Sigmoid colon (tissue), 7 donors: ENCODE data around the gene CNTN1. TPM values are rescaled to one million over a fixed set of nuclear protein-coding genes. Genes with fewer than 3 reads are reported as not detected.

Experiments used
- DNase-seq: peaks from one replicate; pipeline ENCODE4 v3.0.0-alpha.2; 2019
- H3K27ac ChIP-seq, 4 donors: fragments of 200-600 bp; sonication (generic); one replicate each; pipeline ENCODE4 v1.5.1; 2016 to 2019; ENCODE audit warnings: mild to moderate bottlenecking in 1 of 4
- H3K27me3 ChIP-seq, 3 donors: fragments of 200-600 bp; sonication (generic); one replicate each; pipeline ENCODE4 v1.5.1; 2019; ENCODE audit warnings: mild to moderate bottlenecking in 1 of 3
- H3K36me3 ChIP-seq, 4 donors: fragments of 200-600 bp; sonication (generic); one replicate each; pipeline ENCODE4 v1.5.1; 2016 to 2019
- H3K4me1 ChIP-seq, 4 donors: fragments of 200-600 bp; sonication (generic); one replicate each; pipeline ENCODE4 v1.5.1; 2017 to 2019
- H3K4me3 ChIP-seq, 4 donors: fragments of 200-600 bp; sonication (generic); one replicate each; pipeline ENCODE4 v1.5.1; 2017 to 2019; ENCODE audit warnings: mild to moderate bottlenecking in 2 of 4, moderate library complexity in 1 of 4
- H3K9me3 ChIP-seq, 4 donors: fragments of 200-600 bp in 3 of 4; sonication (generic) in 3 of 4; one replicate each; pipeline versions ENCODE4 v1.5.1 to v1.6.1; 2013 to 2019
- CTCF ChIP-seq, 4 experiments: fragments of 450-650 bp in 3 of 4; fragments of 200-600 bp in 1 of 4; IDR thresholded peaks; one replicate each; pipeline ENCODE4 v1.5.1; 2016 to 2019; ENCODE audit warnings: antibody characterized with exemption in 4 of 4, mild to moderate bottlenecking in 3 of 4, moderate library complexity in 2 of 4
- EP300 ChIP-seq, 4 donors: sonication (generic); formaldehyde crosslinking; IDR thresholded peaks; one replicate each; pipeline ENCODE4 v1.6.1; 2017; ENCODE audit warnings: antibody characterized with exemption in 4 of 4
- POLR2A ChIP-seq, 2 donors: fragments of 450-650 bp; IDR thresholded peaks; one replicate each; pipeline ENCODE4 v1.6.1; 2016; ENCODE audit warnings: antibody characterized with exemption in 2 of 2, mild to moderate bottlenecking in 2 of 2, moderate library complexity in 2 of 2
- POLR2AphosphoS5 ChIP-seq, 4 donors: sonication (generic); formaldehyde crosslinking; IDR thresholded peaks; one replicate each; pipeline ENCODE4 v1.6.1; 2017; ENCODE audit warnings: antibody characterized with exemption in 4 of 4
- WGBS, 2 donors: extraction: QIAGEN DNeasy Blood & Tissue Kit; methylation state at CpG; one replicate each; pipeline ENCODE4 v1.1.7; 2013; 5-methylcytosine and 5-hydroxymethylcytosine counted together
- intact Hi-C: fragments of 100-400 bp; cut with DNase I; formaldehyde crosslinking; loops from one replicate; pipeline ENCODE4 v1.15.1; 2023
- polyA plus RNA-seq, 3 donors: library from polyadenylated mRNA; stranded (reverse); fragments of 200-250 nt; gene quantifications; one replicate each; pipeline ENCODE4 v1.2.3, GENCODE V29; 2013
- total RNA-seq, 4 donors: library from RNA; depleted of rRNA; stranded (reverse); fragments of >200 nt; gene quantifications; one replicate each; pipeline ENCODE4 v1.1.0, GENCODE V29; 2016
- donor health status: healthy with polysubstance abuse.
- donor health status: Bipolar disorder and iron deficiency.
- donor health status: healthy.

Gene CNTN1
- total and polyA plus RNA-seq, 7 donors, result 0.46 to 23.2 (median 5.9) TPM

GRCh38 chr12:41052441-41052840 lies 360.2 kb downstream of the CNTN1 start:
- DNase-seq, result no peak
- H3K4me1 ChIP-seq, result peaks cover 0 to 32% (median 22%) of the 10 kb centered on the region in 4 donors
- 55 to 57% methylated on average over 1 of the region's 1 CpG for WGBS, 2 donors
- H3K27ac ChIP-seq, result no peak overlapping the region
- H3K27me3 ChIP-seq, result no peaks in the 10 kb centered on the region
- TF ChIP-seq POLR2AphosphoS5 (IDR thresholded peaks at IDR 0.05) (no peak), EP300 (IDR thresholded peaks at IDR 0.05) (no peak), POLR2A (IDR thresholded peaks at IDR 0.05) (no peak), CTCF (IDR thresholded peaks at IDR 0.05) (no peak)
- H3K4me3 ChIP-seq, result no peak overlapping the region
- no peaks in the 10 kb centered on the region for H3K9me3 ChIP-seq
- intact Hi-C loops, result loop anchor here (5.0 kb wide), 1 partner anchor 135 kb away; the partner anchor contains the start of gene PDZRN4
- H3K36me3 ChIP-seq, result no peaks in the 10 kb centered on the region

GRCh38 chr12:41053046-41053445 lies 360.8 kb downstream of the CNTN1 start:
- WGBS, 2 donors, result 65 to 70% methylated on average over 1 of the region's 1 CpG
- TF ChIP-seq CTCF (IDR thresholded peaks at IDR 0.05), result no peak
- no peak for TF ChIP-seq EP300 (IDR thresholded peaks at IDR 0.05)
- no peak for TF ChIP-seq POLR2AphosphoS5 (IDR thresholded peaks at IDR 0.05)
- no peak for TF ChIP-seq POLR2A (IDR thresholded peaks at IDR 0.05)
- H3K4me1 ChIP-seq, result peaks cover 0 to 32% (median 22%) of the 10 kb centered on the region in 4 donors
- no peak overlapping the region for H3K4me3 ChIP-seq
- no peaks in the 10 kb centered on the region for H3K27me3 ChIP-seq
- intact Hi-C loops, result loop anchor here (5.0 kb wide), 1 partner anchor 134 kb away; the partner anchor contains the start of gene PDZRN4
- DNase-seq, result no peak
- H3K27ac ChIP-seq, result no peak overlapping the region
- no peaks in the 10 kb centered on the region for H3K9me3 ChIP-seq
- H3K36me3 ChIP-seq, result no peaks in the 10 kb centered on the region

- WGBS, 2 donors, result 55 to 64% methylated on average over 3 of the region's 3 CpGs
- Histone ChIP-seq H3K9me3 (no peaks in the 10 kb centered on the region), H3K36me3 (no peaks in the 10 kb centered on the region), H3K4me1 (peaks cover 0 to 36% (median 18%) of the 10 kb centered on the region in 4 donors), H3K27me3 (no peaks in the 10 kb centered on the region), H3K4me3 (no peak overlapping the region), H3K27ac (peak overlapping the region in 2 of 4 donors; percentile 40 to 41)
- no peak for DNase-seq
- no peak for TF ChIP-seq CTCF (IDR thresholded peaks at IDR 0.05)
- TF ChIP-seq EP300 (IDR thresholded peaks at IDR 0.05), result no peak
- no peak for TF ChIP-seq POLR2A (IDR thresholded peaks at IDR 0.05)
- TF ChIP-seq POLR2AphosphoS5 (IDR thresholded peaks at IDR 0.05), result no peak
- intact Hi-C loops, result no loop called here
Observed at GRCh38 chr12:41055875-41056577, 363.8 kb downstream of the CNTN1 start.

GRCh38 chr12:41058266-41058665 lies 366.0 kb downstream of the CNTN1 start:
- Histone ChIP-seq H3K4me3 (no peak overlapping the region), H3K27me3 (no peaks in the 10 kb centered on the region), H3K4me1 (peaks cover 0 to 21% (median 9%) of the 10 kb centered on the region in 4 donors), H3K36me3 (no peaks in the 10 kb centered on the region), H3K27ac (no peak overlapping the region), H3K9me3 (no peaks in the 10 kb centered on the region)
- intact Hi-C loops, result no loop called here
- no peak for TF ChIP-seq POLR2A (IDR thresholded peaks at IDR 0.05)
- TF ChIP-seq EP300 (IDR thresholded peaks at IDR 0.05), result no peak
- no peak for TF ChIP-seq CTCF (IDR thresholded peaks at IDR 0.05)
- TF ChIP-seq POLR2AphosphoS5 (IDR thresholded peaks at IDR 0.05), result no peak
- DNase-seq, result no peak
